AG04449 (cell line): ENCODE measurements around the gene SVEP1.

Experiments used
- CTCF ChIA-PET: fragments of 350-600 bp; formaldehyde crosslinking; extraction: SDS; loops from one replicate; lab custom pipeline; 2021; ENCODE audit warnings: antibody characterized with exemption; lab: Yijun Ruan, JAX
- POLR2A ChIA-PET: fragments of 400-600, 350-600 bp; formaldehyde crosslinking; extraction: SDS; loops from one replicate; lab custom pipeline; 2020; ENCODE audit warnings: antibody characterized with exemption, inconsistent platforms; lab: Yijun Ruan, JAX
- DNase-seq: peaks from one replicate; pipeline ENCODE4 v3.0.0-alpha.2; 2010; ENCODE audit warnings: low read depth, low spot score
- H3K4me3 ChIP-seq: 2 replicates; pipeline ENCODE4 v1.5.1; 2011; ENCODE audit warnings: low read depth, mild to moderate bottlenecking, control low read depth, low read length
- TF ChIP-seq, protein P1 (sequence below): IDR thresholded peaks from one replicate; pipeline ENCODE4 v1.5.1; 2011; ENCODE audit warnings: mild to moderate bottlenecking, moderate library complexity, low read length, control low read depth, inconsistent platforms; ENCODE audit not compliant: insufficient read depth; ENCODE audit errors: missing control alignments

SVEP1 gene

DNA sequence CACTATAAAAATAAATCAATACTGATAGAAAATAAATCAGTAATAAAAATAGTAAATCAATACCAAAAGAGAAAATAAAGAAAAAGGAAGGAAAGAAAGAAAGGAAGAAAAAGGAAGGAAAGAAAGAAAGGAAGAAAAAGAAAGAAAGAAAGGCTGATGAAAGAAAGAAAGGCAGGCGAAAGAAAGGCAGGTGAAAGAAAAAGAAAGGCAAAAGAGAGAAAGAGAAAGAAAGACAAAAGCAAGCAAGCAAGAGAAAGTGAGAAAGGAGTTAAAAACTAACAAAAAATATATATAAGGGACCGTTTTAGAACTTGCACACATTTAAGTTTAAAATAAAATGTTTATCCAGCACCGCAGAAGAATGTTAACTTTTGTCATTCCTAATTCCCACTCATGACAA is 116.0 kb downstream of the SVEP1 start:
- TF ChIP-seq, protein P1, sequence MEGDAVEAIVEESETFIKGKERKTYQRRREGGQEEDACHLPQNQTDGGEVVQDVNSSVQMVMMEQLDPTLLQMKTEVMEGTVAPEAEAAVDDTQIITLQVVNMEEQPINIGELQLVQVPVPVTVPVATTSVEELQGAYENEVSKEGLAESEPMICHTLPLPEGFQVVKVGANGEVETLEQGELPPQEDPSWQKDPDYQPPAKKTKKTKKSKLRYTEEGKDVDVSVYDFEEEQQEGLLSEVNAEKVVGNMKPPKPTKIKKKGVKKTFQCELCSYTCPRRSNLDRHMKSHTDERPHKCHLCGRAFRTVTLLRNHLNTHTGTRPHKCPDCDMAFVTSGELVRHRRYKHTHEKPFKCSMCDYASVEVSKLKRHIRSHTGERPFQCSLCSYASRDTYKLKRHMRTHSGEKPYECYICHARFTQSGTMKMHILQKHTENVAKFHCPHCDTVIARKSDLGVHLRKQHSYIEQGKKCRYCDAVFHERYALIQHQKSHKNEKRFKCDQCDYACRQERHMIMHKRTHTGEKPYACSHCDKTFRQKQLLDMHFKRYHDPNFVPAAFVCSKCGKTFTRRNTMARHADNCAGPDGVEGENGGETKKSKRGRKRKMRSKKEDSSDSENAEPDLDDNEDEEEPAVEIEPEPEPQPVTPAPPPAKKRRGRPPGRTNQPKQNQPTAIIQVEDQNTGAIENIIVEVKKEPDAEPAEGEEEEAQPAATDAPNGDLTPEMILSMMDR, result no peak
- CTCF ChIA-PET, result no interaction called here
- no peak for DNase-seq
- POLR2A ChIA-PET, result no interaction called here
- no peak overlapping the region for H3K4me3 ChIP-seq

DNA sequence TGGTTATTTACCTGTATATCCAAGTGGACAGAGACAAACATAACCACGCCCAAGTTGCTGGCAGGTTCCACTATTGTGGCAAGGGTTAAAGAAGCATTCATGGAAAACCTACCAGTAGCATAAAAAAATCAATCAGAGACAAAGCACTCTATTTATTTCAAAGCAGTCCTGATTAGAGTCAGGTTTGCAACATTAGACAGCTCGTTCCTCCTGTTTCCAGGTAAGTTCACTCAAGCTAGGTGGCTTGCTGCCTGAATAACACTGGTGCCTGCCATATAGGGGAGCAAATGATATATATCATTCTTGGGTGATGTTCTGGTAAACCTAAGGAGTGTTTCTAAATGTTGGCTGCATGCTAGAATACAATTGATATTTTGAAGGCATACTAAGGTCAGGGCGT is 122.3 kb downstream of the SVEP1 start:
- CTCF ChIA-PET, result interaction anchor here (1.6 kb wide), 1 partner anchor 166 kb away, joined by 5 read pairs; no protein-coding TSS in a partner anchor
- DNase-seq, result no peak
- TF ChIP-seq, protein P1, result no peak
- no peak overlapping the region for H3K4me3 ChIP-seq
- POLR2A ChIA-PET, result no interaction called here

DNA sequence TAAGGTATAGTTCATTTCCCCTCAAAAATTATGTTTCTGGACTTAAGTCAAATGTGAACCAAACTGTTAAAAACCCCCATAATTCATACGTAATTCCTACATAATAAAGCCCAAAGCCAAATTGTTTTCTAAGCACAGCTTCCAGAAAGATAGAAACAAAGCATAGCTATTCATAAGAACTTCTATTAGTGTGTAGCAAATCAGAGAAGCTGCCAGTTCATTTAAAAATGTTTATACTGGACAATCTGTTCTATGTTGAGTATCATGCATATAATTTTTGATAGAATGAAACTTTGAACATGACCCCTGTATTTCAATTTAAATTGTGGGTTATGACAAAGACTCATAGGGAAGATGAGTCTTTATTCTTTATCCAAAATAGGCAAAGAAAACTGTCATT is 122.9 kb downstream of the SVEP1 start:
- POLR2A ChIA-PET, result no interaction called here
- TF ChIP-seq, protein P1, result no peak
- CTCF ChIA-PET, result interaction anchor here (1.6 kb wide), 1 partner anchor 167 kb away, joined by 5 read pairs; no protein-coding TSS in a partner anchor
- DNase-seq, result no peak
- no peak overlapping the region for H3K4me3 ChIP-seq

DNA sequence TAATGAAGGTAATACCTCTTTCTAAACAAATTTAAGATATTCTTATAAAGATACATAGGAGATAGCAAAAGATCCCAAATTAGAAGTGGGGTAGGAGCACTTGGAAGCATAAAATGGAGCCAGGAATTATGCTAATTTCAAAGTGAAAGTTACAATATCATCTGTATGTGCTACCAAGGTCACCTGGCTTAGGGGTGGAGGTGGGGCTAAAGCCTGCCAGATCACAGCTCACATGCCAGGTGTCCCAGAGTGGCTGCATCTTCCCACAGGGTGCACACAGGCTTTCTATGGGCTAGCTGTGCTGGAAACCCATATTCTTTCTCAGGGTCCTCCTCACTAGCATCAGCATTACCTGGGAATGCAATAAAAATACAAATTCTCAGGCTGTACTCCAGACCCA is 123.7 kb downstream of the SVEP1 start:
- no peak overlapping the region for H3K4me3 ChIP-seq
- no peak for DNase-seq
- ChIA-PET POLR2A (no interaction called here), CTCF (no interaction called here)
- TF ChIP-seq, protein P1, result no peak

DNA sequence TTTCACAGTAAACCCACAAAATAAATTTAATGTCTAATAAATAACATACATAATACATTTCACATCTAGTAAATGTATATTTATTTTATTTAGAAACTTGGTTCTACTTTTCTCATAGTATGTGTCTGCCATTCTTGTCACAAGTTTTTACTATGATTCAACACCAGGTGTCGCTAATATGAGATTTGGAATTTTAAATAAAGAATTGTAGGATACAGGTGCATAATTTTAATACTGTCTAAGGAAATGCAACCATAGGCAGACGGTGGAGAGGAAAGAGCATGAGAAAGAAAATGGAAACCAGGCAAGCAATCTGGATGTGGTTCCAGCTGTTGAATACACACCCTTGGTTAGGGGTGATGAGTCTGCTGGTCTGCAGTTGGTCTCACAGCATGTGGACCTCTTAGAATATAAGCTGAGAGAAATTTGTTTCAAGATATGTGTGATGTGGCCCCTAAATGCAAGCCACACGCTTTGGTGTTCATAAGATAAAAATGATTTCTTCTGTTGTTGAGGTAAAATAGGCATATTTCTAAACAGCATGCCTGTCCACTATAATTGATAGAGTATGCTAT is 127.2 kb downstream of the SVEP1 start:
- no peak for DNase-seq
- CTCF ChIA-PET, result interaction anchor here (0.7 to 1.1 kb wide), 4 partner anchors 24 to 171 kb away, joined by 3 to 5 read pairs (median 4); no protein-coding TSS in a partner anchor
- POLR2A ChIA-PET, result no interaction called here
- no peak overlapping the region for H3K4me3 ChIP-seq
- TF ChIP-seq, protein P1, result no peak

DNA sequence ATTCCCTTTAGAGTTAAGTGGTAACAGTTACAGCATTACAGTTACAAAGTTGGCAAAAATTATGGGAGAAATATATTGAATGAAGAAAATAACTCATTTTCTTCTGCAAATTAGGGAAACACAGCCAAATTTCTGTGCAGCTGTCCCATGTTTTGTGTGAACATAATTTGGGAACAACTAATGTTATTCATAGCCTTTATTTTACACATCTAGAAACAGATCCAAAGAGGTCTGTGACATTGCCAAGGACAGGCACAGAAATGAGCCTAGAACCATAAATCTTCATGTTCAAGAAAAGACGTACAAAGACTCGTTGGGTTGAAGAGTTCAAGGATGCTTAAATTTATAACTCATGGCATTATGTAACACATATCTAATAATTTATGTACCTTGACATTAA is 127.8 kb downstream of the SVEP1 start:
- no peak overlapping the region for H3K4me3 ChIP-seq
- TF ChIP-seq, protein P1, result no peak
- DNase-seq, result no peak
- ChIA-PET POLR2A (no interaction called here), CTCF (interaction anchor here (1.0 to 1.1 kb wide), 3 partner anchors 10 to 172 kb away, joined by 3 to 4 read pairs (median 3); no protein-coding TSS in a partner anchor)
